AG09309 (cell line): ENCODE measurements around the gene PRPS1L1.

Source experiments
- DNase-seq: peaks from one replicate; pipeline ENCODE4 v3.0.0-alpha.2; 2010; ENCODE audit warnings: low read depth
- H3K4me3 ChIP-seq: 2 replicates; pipeline ENCODE4 v1.5.1; 2011; ENCODE audit warnings: mild to moderate bottlenecking, low read depth, low read length, moderate library complexity; ENCODE audit not compliant: control insufficient read depth
- TF ChIP-seq, protein P1 (sequence below): IDR thresholded peaks from 2 replicates; pipeline ENCODE4 v1.5.1; 2011; ENCODE audit warnings: mild to moderate bottlenecking, low read depth, low read length, inconsistent platforms; ENCODE audit not compliant: insufficient read depth, control insufficient read depth; ENCODE audit errors: missing control alignments

The PRPS1L1 gene

DNA sequence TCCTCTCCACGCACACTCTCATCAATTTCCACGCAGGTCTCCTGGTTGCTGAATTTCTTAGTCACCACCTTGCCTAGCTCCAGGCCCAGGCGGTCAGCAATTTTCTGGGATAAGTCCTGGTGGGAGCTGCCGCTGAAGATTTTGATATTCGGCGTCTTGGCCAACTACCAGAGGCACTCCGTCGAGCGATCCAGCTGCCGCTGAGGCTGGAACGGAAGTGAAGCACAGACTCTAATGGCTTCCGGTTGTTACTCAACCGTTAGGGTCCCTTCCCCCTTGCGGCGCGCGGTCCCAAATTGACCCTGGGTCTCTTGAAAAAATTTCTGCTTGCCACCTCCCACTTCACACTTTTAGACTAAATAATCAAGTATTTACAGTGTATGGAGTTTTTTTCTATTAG is at the start of gene PRPS1L1:
Gene PRPS1L1, minus strand, starts transcription at position 219 of the 400 bp plus-strand sequence.
- TF ChIP-seq, protein P1, sequence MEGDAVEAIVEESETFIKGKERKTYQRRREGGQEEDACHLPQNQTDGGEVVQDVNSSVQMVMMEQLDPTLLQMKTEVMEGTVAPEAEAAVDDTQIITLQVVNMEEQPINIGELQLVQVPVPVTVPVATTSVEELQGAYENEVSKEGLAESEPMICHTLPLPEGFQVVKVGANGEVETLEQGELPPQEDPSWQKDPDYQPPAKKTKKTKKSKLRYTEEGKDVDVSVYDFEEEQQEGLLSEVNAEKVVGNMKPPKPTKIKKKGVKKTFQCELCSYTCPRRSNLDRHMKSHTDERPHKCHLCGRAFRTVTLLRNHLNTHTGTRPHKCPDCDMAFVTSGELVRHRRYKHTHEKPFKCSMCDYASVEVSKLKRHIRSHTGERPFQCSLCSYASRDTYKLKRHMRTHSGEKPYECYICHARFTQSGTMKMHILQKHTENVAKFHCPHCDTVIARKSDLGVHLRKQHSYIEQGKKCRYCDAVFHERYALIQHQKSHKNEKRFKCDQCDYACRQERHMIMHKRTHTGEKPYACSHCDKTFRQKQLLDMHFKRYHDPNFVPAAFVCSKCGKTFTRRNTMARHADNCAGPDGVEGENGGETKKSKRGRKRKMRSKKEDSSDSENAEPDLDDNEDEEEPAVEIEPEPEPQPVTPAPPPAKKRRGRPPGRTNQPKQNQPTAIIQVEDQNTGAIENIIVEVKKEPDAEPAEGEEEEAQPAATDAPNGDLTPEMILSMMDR = no peak
- no peak for DNase-seq
- no peak within 1 kb of the TSS for H3K4me3 ChIP-seq

- TF ChIP-seq, protein P1 = no peak
- no peak overlapping the region for H3K4me3 ChIP-seq
- DNase-seq = no peak
Measured at GRCh38 chr7:18076461-18076860, 48.8 kb upstream of the PRPS1L1 start.

DNA sequence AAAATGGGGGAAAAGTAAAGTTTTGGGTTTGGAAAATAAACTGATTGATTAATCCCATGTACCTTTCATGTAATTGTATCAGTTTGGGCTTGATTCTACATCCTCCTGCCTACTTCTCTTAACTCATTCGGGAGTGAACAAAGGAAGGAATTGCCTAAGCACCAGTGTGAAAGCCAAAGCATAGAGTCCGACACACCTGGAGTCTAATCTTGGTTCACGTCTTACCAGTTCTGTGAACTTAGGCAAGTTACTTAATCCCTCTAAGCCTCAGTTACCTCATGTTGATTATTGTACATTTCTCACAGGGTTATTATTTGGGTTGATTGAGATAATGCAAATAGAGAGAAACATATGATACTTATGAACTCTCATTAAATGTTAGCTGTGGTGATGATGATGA is 41.1 kb upstream of the PRPS1L1 start:
- H3K4me3 ChIP-seq = no peak overlapping the region
- no peak for DNase-seq
- TF ChIP-seq, protein P1 = no peak

DNA sequence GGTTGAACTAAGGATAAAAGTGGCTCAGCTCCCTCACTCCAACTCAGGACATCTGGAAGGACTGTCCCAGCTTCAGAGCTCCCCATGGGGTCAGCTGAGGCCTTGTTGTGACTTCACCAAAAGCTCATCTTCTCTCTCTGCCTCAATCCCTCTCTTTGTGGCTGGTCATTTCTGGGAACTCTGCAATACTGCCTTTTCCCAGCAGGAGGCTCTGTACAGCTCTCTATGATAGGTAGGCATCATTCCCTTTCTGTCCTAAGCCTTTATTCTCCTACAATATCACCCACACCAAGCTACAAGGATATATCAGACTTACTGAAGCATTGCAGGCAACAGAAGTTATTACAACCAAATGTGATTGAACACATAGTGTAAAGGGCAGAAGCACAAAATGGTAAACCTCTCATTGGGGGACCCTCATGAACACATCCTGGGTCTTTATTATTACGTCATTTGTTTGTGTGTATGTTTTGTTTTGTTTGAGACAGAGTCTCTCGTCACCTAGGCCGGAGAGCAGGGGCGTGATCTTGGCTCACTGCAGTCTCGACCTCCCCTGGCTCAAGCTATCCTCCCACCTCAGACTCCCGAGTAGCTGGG is 36.7 kb upstream of the PRPS1L1 start:
- TF ChIP-seq, protein P1 = peak; percentile 53
- no peak for DNase-seq
- no peak overlapping the region for H3K4me3 ChIP-seq

DNA sequence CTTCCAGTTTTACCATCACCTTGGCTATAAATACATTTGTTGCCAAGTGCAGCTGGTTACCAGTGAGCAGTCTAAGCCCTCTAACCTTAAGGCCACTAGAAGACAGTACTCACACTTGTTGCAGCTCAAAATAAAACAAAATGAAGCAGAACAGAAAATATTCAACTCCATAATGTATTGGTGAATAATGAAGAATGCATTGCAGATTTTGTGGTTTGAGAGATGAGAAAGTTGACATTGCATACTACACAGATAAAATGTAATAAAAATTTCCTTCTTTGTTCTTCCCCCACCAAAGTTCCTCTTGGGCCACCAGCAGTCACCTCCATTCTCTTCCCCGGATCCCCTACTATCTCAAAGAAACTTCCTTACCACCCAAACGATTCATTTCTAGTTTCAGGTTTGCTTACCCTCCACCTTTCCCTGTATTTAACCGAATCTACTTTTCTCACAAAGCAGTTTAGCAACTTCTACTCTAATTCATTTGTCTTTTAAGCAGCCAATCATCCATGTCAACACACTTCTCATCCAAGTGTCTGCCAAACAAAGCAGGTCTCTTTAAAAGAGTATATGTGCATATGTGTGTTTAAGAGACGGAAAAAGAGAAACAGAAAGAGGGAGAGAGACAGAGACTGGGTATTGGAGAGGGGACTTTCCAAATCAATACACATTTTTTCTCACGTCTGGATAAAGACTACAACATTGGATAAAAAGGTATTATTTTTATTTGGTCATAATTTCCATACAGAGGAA is 35.7 kb upstream of the PRPS1L1 start:
- no peak for DNase-seq
- TF ChIP-seq, protein P1 = no peak
- H3K4me3 ChIP-seq = no peak overlapping the region

GRCh38 chr7:18059171-18059570 is 31.5 kb upstream of the PRPS1L1 start:
- DNase-seq = no peak
- TF ChIP-seq, protein P1 = no peak
- no peak overlapping the region for H3K4me3 ChIP-seq
